ENCODE data around the gene MTAP.

The MTAP gene

GRCh38 chr9:21862871-21863270 lies 60.4 kb downstream of the MTAP start:
- Histone ChIP-seq H3K4me2 (ENCODE audit: low read length, poor library complexity, severe bottlenecking) (no peak overlapping the region), H2AFZ (ENCODE audit: low read depth, low read length) (no peak overlapping the region), H4K91ac (ENCODE audit: low read length) (no peak overlapping the region), H3K18ac (ENCODE audit: low read depth in 1 of 2, low read length in 2 of 2) (no peak overlapping the region), H3K23ac (ENCODE audit: low read length in 2 of 2) (no peak overlapping the region), H2BK12ac (ENCODE audit: low read length in 2 of 2) (no peak overlapping the region), H2AK5ac (ENCODE audit: low read length, severe bottlenecking) (no peak overlapping the region), H3K14ac (ENCODE audit: low read length in 2 of 2) (no peak overlapping the region), H4K8ac (ENCODE audit: low read length) (no peak overlapping the region), H3K27ac (ENCODE audit: low read length, poor library complexity, severe bottlenecking) (no peak overlapping the region), H3K4ac (ENCODE audit: low read depth in 1 of 2, low read length in 2 of 2) (no peak overlapping the region), H3K27me3 (ENCODE audit: control insufficient read depth in 1 of 2, insufficient read depth in 1 of 2, low read length in 2 of 2) (no peaks in the 10 kb centered on the region), H3K36me3 (ENCODE audit: control insufficient read depth in 1 of 2, insufficient read depth in 2 of 2, low read depth in 1 of 2, low read length in 2 of 2) (peaks cover 10 to 92% of the 10 kb centered on the region in 2 experiments), H3K9me3 (ENCODE audit: control insufficient read depth, low read length) (no peaks in the 10 kb centered on the region), H3K4me1 (ENCODE audit: control insufficient read depth, insufficient read depth, low read depth, low read length) (peaks cover 7% of the 10 kb centered on the region), H2BK120ac (ENCODE audit: low read depth, low read length) (no peak overlapping the region), H3K79me1 (replicated peaks; ENCODE audit: low read length, poor library complexity, severe bottlenecking) (peaks cover 15% of the 10 kb centered on the region), H3K9ac (ENCODE audit: low read length) (no peak overlapping the region), H2BK15ac (ENCODE audit: low read depth, poor library complexity, severe bottlenecking) (no peak overlapping the region), H3K4me3 (ENCODE audit: insufficient read depth in 1 of 2, low read depth in 1 of 2, low read length in 2 of 2) (no peak overlapping the region), H2BK5ac (ENCODE audit: low read depth, low read length, poor library complexity, severe bottlenecking) (no peak overlapping the region)
- no peak for DNase-seq
- WGBS = 100% methylated on average over 1 of the region's 1 CpG

DNA sequence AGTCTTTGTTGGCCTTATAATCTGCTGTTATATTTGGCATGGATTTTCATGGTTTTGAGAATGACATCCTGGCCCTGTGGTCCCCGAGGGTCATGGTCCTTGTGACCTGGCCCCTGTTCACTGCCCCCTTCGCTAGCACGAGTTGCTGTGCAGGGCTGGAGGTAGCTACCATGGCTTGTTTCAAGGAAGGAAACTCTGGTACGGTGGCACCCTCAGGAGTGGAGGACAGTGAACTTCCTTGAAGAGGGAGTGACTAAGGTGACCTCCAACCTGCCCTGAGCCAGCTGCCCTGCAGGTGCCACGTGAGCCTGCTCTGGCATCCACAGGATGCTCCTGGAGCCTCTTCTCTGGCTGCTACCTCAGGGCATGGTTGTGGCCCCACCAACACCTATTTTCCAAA lies 62.1 kb downstream of the MTAP start:
- WGBS = 96% methylated on average over 5 of the region's 5 CpGs
- no peak overlapping the region for H3K27ac ChIP-seq (ENCODE audit: low read length, poor library complexity, severe bottlenecking)
- H3K14ac ChIP-seq (ENCODE audit: low read length in 2 of 2) = no peak overlapping the region
- H3K9ac ChIP-seq (ENCODE audit: low read length) = no peak overlapping the region
- H3K4me3 ChIP-seq (ENCODE audit: insufficient read depth in 1 of 2, low read depth in 1 of 2, low read length in 2 of 2) = no peak overlapping the region
- no peak overlapping the region for H4K8ac ChIP-seq (ENCODE audit: low read length)
- H2BK5ac ChIP-seq (ENCODE audit: low read depth, low read length, poor library complexity, severe bottlenecking) = no peak overlapping the region
- no peak overlapping the region for H3K18ac ChIP-seq (ENCODE audit: low read depth in 1 of 2, low read length in 2 of 2)
- peaks cover 9% of the 10 kb centered on the region for H3K79me1 ChIP-seq (replicated peaks; ENCODE audit: low read length, poor library complexity, severe bottlenecking)
- no peak overlapping the region for H2BK12ac ChIP-seq (ENCODE audit: low read length in 2 of 2)
- no peaks in the 10 kb centered on the region for H3K9me3 ChIP-seq (ENCODE audit: control insufficient read depth, low read length)
- no peak overlapping the region for H2BK15ac ChIP-seq (ENCODE audit: low read depth, poor library complexity, severe bottlenecking)
- no peak overlapping the region for H4K91ac ChIP-seq (ENCODE audit: low read length)
- no peak overlapping the region for H2AK5ac ChIP-seq (ENCODE audit: low read length, severe bottlenecking)
- H2BK120ac ChIP-seq (ENCODE audit: low read depth, low read length) = no peak overlapping the region
- peaks cover 4 to 93% of the 10 kb centered on the region in 2 experiments for H3K36me3 ChIP-seq (ENCODE audit: control insufficient read depth in 1 of 2, insufficient read depth in 2 of 2, low read depth in 1 of 2, low read length in 2 of 2)
- no peak overlapping the region for H2AFZ ChIP-seq (ENCODE audit: low read depth, low read length)
- peaks cover 7% of the 10 kb centered on the region for H3K4me1 ChIP-seq (ENCODE audit: control insufficient read depth, insufficient read depth, low read depth, low read length)
- H3K4ac ChIP-seq (ENCODE audit: low read depth in 1 of 2, low read length in 2 of 2) = no peak overlapping the region
- no peaks in the 10 kb centered on the region for H3K27me3 ChIP-seq (ENCODE audit: control insufficient read depth in 1 of 2, insufficient read depth in 1 of 2, low read length in 2 of 2)
- DNase-seq = no peak
- H3K23ac ChIP-seq (ENCODE audit: low read length in 2 of 2) = no peak overlapping the region
- H3K4me2 ChIP-seq (ENCODE audit: low read length, poor library complexity, severe bottlenecking) = no peak overlapping the region

- no peak overlapping the region for H3K14ac ChIP-seq (ENCODE audit: low read length in 2 of 2)
- no peak overlapping the region for H3K9ac ChIP-seq (ENCODE audit: low read length)
- H3K36me3 ChIP-seq (ENCODE audit: control insufficient read depth in 1 of 2, insufficient read depth in 2 of 2, low read depth in 1 of 2, low read length in 2 of 2) = peaks cover 4 to 86% of the 10 kb centered on the region in 2 experiments
- peaks cover 8% of the 10 kb centered on the region for H3K79me1 ChIP-seq (replicated peaks; ENCODE audit: low read length, poor library complexity, severe bottlenecking)
- no peak overlapping the region for H3K4ac ChIP-seq (ENCODE audit: low read depth in 1 of 2, low read length in 2 of 2)
- no peak overlapping the region for H2BK12ac ChIP-seq (ENCODE audit: low read length in 2 of 2)
- no peaks in the 10 kb centered on the region for H3K27me3 ChIP-seq (ENCODE audit: control insufficient read depth in 1 of 2, insufficient read depth in 1 of 2, low read length in 2 of 2)
- no peak overlapping the region for H3K4me3 ChIP-seq (ENCODE audit: insufficient read depth in 1 of 2, low read depth in 1 of 2, low read length in 2 of 2)
- no peak overlapping the region for H4K8ac ChIP-seq (ENCODE audit: low read length)
- H3K27ac ChIP-seq (ENCODE audit: low read length, poor library complexity, severe bottlenecking) = no peak overlapping the region
- H4K91ac ChIP-seq (ENCODE audit: low read length) = no peak overlapping the region
- H2AK5ac ChIP-seq (ENCODE audit: low read length, severe bottlenecking) = no peak overlapping the region
- no peak overlapping the region for H2BK120ac ChIP-seq (ENCODE audit: low read depth, low read length)
- DNase-seq = no peak
- no CpG with 5 or more reads among the region's 1 CpG for WGBS
- no peaks in the 10 kb centered on the region for H3K9me3 ChIP-seq (ENCODE audit: control insufficient read depth, low read length)
- H2BK15ac ChIP-seq (ENCODE audit: low read depth, poor library complexity, severe bottlenecking) = no peak overlapping the region
- no peak overlapping the region for H3K23ac ChIP-seq (ENCODE audit: low read length in 2 of 2)
- no peak overlapping the region for H2BK5ac ChIP-seq (ENCODE audit: low read depth, low read length, poor library complexity, severe bottlenecking)
- H3K4me1 ChIP-seq (ENCODE audit: control insufficient read depth, insufficient read depth, low read depth, low read length) = peaks cover 7% of the 10 kb centered on the region
- H3K4me2 ChIP-seq (ENCODE audit: low read length, poor library complexity, severe bottlenecking) = no peak overlapping the region
- no peak overlapping the region for H2AFZ ChIP-seq (ENCODE audit: low read depth, low read length)
- no peak overlapping the region for H3K18ac ChIP-seq (ENCODE audit: low read depth in 1 of 2, low read length in 2 of 2)
These were observed 63.9 kb downstream of the MTAP start for GRCh38 chr9:21866302-21866701.

DNA sequence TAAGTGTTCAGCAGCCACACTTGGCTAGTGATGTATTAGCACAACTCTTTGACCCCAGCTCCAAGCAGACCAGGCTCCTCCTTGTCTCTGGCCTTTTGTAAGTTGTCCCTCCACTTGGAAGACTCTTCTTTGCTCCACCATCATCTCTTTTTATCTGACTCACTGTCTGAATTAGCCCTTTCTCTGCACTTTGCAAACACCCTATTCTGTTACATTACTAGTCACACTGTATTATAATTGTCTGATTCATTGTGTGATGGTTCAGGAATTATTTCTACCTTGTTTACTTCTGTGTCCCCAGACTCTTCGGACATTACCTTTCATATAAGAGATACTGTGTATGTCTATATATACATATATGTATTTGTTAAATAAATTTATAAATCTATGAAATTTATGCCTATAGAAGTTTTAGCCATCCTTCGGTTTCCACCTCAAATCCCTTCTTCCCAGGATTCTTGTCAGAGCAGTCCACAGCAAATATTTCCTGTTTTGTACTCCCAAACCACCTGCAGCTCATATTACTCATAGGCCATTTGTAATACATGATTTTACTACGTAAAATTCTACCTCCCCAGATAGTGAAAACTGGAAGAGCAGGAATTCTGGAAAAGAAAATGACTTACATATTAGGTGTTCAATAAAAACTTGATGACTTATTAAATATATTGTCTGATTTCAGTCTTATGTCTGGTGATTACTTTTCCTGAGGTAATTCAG lies 69.0 kb downstream of the MTAP start:
- no peak overlapping the region for H3K4me3 ChIP-seq (ENCODE audit: insufficient read depth in 1 of 2, low read depth in 1 of 2, low read length in 2 of 2)
- DNase-seq = no peak
- H3K4me1 ChIP-seq (ENCODE audit: control insufficient read depth, insufficient read depth, low read depth, low read length) = no peaks in the 10 kb centered on the region
- H3K9ac ChIP-seq (ENCODE audit: low read length) = no peak overlapping the region
- no peak overlapping the region for H2AFZ ChIP-seq (ENCODE audit: low read depth, low read length)
- H2AK5ac ChIP-seq (ENCODE audit: low read length, severe bottlenecking) = no peak overlapping the region
- H2BK15ac ChIP-seq (ENCODE audit: low read depth, poor library complexity, severe bottlenecking) = no peak overlapping the region
- H2BK120ac ChIP-seq (ENCODE audit: low read depth, low read length) = no peak overlapping the region
- no peak overlapping the region for H3K4ac ChIP-seq (ENCODE audit: low read depth in 1 of 2, low read length in 2 of 2)
- no peak overlapping the region for H3K23ac ChIP-seq (ENCODE audit: low read length in 2 of 2)
- no peak overlapping the region for H4K8ac ChIP-seq (ENCODE audit: low read length)
- WGBS = 100% methylated on average over 1 of the region's 3 CpGs
- H3K9me3 ChIP-seq (ENCODE audit: control insufficient read depth, low read length) = peaks cover 5% of the 10 kb centered on the region
- no peak overlapping the region for H3K18ac ChIP-seq (ENCODE audit: low read depth in 1 of 2, low read length in 2 of 2)
- no peak overlapping the region for H3K27ac ChIP-seq (ENCODE audit: low read length, poor library complexity, severe bottlenecking)
- peaks cover 9% of the 10 kb centered on the region for H3K79me1 ChIP-seq (replicated peaks; ENCODE audit: low read length, poor library complexity, severe bottlenecking)
- no peak overlapping the region for H3K14ac ChIP-seq (ENCODE audit: low read length in 2 of 2)
- no peak overlapping the region for H2BK12ac ChIP-seq (ENCODE audit: low read length in 2 of 2)
- no peak overlapping the region for H3K4me2 ChIP-seq (ENCODE audit: low read length, poor library complexity, severe bottlenecking)
- peaks cover 0 to 63% of the 10 kb centered on the region in 2 experiments for H3K36me3 ChIP-seq (ENCODE audit: control insufficient read depth in 1 of 2, insufficient read depth in 2 of 2, low read depth in 1 of 2, low read length in 2 of 2)
- H3K27me3 ChIP-seq (ENCODE audit: control insufficient read depth in 1 of 2, insufficient read depth in 1 of 2, low read length in 2 of 2) = no peaks in the 10 kb centered on the region
- H2BK5ac ChIP-seq (ENCODE audit: low read depth, low read length, poor library complexity, severe bottlenecking) = no peak overlapping the region
- no peak overlapping the region for H4K91ac ChIP-seq (ENCODE audit: low read length)

All from mesenchymal stem cell (in vitro differentiated cells and primary cell).